ENCODE measurements around the gene SDE2.
"Not testable (repeated sequence)": the region's sequence is repeated elsewhere in the genome, so short reads cannot be mapped to it uniquely, and the experiment has no call there.

SDE2 gene

DNA sequence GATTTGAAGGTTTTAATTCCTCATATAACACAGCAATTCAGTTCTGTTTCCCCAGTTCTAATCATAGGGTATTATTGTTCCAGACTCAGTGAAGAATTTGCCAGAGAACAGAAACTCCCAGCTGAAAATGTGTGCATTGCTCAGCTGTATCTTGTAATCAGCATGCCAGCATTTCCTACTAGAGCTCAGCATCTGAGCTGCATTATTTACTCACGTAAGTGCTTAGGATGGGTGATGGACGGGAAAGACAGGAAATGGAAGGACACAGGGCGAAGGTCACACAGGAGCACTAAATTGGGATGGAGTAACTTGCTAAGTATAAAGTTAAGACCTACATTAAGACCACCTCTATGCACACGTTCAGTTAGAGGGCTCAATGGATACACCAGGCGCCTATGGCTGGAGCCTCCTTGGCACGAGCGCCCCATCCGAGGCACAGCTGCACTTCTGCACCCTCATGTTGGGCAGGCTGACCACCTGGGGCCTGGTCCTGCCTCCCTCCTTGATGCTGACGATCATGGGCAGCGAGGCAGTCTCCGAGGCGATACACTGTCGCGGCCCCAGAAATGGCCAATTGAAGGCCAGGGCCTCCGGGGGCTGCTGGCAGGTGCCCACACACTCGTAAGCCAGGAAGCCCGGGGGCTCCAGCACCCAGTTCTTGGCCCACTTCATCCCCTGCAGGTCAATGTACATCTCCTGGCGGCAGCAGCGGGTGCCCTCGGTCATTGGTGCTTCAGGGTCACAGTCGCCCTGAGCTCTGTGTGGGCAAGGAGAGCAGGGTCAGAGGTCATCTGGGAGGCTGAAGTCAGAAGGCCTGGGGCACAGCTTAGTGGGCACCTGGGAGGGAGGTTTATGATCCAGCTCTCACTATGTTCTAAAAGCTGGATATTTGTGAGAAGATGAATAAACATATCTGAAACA is 61.8 kb downstream of the SDE2 start:
- H3K4me3 ChIP-seq: no peak overlapping the region
- H3K9me3 ChIP-seq: no peaks in the 10 kb centered on the region
- no peaks in the 10 kb centered on the region for H3K36me3 ChIP-seq
- H3K9ac ChIP-seq: peak overlapping the region; percentile 34
- H3K27ac ChIP-seq: no peak overlapping the region
- peaks cover 36% of the 10 kb centered on the region for H3K4me1 ChIP-seq
- no peaks in the 10 kb centered on the region for H4K20me1 ChIP-seq
- peak overlapping the region; percentile 56 for H3K4me2 ChIP-seq
- no peak for TF ChIP-seq Cebpa-rat (IDR thresholded peaks at IDR 0.05)
- no peaks in the 10 kb centered on the region for H3K27me3 ChIP-seq

DNA sequence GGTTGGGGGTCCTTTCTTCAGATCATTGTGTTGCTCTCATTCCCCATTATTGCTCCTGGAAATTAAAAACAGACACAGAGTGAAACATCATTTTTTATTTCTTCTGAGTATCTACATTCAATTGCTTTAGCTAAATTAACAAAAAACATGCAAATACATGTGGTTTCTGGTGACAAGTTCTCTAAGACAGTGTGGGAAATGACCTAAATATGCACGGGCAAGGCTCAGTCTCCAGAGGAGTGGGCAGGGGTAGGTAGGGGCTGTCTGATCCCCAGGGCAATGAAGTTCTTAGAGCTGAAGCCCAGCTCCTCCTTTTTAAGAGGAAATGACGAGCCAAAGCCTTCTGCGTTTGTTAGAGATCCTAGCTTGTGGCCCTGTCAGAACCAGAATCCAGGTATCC is 62.6 kb downstream of the SDE2 start:
- Histone ChIP-seq H3K9ac (peak overlapping the region; percentile 34), H3K9me3 (no peaks in the 10 kb centered on the region), H3K4me3 (no peak overlapping the region), H3K4me1 (peaks cover 28% of the 10 kb centered on the region), H3K4me2 (peak overlapping the region; percentile 56), H3K27ac (no peak overlapping the region), H4K20me1 (no peaks in the 10 kb centered on the region), H3K36me3 (no peaks in the 10 kb centered on the region), H3K27me3 (no peaks in the 10 kb centered on the region)
- TF ChIP-seq Cebpa-rat (IDR thresholded peaks at IDR 0.05): no peak

DNA sequence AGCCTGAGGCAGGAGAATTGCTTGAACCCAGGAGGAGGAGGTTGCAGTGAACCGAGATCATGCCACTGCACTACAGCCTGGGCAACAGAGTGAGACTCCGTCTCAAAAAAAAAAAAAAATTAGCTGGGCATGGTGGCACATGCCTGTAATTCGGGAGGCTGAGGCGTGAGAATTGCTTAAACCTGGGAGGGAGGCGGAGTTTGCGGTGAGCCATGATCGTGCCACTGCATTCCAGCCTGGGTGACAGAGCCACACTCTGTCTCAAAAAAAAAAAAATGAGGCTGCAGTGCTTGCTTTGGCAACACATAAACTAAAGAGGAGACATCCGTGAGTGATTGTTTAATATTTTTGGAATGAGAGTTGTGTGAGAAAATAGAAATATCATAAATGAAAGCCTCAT is 63.1 kb downstream of the SDE2 start:
- H3K9me3 ChIP-seq, H3K27ac ChIP-seq, H3K4me3 ChIP-seq, H3K36me3 ChIP-seq, H4K20me1 ChIP-seq, H3K9ac ChIP-seq, H3K27me3 ChIP-seq: not testable (repeated sequence)
- peaks cover 23% of the 10 kb centered on the region for H3K4me1 ChIP-seq
- peak overlapping the region; percentile 56 for H3K4me2 ChIP-seq

DNA sequence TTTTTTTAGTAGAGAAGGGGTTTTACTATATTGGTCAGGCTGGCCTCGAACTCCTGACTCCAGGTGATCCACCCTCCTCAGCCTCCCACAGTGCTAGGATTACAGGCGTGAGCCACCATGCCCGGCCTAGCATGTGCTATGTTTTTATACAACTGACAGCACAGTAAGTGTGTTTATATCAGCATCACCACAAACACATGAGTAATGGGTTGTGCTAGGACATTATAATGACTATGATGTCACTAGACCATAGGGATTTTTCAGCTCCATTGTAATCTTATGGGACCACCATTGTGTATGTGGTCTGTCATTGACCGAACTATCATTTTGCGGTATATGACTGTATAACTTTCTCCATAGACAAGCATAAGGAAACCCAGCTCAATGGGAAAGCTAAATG is 64.4 kb downstream of the SDE2 start:
- H3K27ac ChIP-seq: no peak overlapping the region
- H3K9me3 ChIP-seq: no peaks in the 10 kb centered on the region
- H3K4me3 ChIP-seq: no peak overlapping the region
- H4K20me1 ChIP-seq: no peaks in the 10 kb centered on the region
- no peaks in the 10 kb centered on the region for H3K27me3 ChIP-seq
- no peak overlapping the region for H3K4me2 ChIP-seq
- TF ChIP-seq Cebpa-rat (IDR thresholded peaks at IDR 0.05): no peak
- peaks cover 14% of the 10 kb centered on the region for H3K4me1 ChIP-seq
- H3K36me3 ChIP-seq: no peaks in the 10 kb centered on the region
- H3K9ac ChIP-seq: no peak overlapping the region

DNA sequence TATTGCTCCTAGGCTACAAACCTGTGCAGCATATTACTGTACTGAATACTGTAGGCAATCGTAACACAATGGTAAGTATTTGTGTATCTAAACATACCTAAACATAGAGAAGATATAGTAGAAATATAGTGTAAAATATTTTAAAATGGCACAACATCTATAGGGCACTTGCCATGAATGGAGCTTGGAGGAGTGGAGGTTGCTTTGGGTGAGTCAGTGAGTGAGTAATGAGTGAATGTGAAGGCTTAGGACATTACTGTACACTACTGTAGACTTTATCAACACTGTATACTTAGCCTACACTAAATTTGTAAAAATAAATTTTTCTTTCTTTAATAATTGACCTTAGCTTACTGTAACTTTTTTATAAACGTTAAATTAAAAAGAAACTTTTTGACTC is 66.1 kb downstream of the SDE2 start:
- no peak overlapping the region for H3K27ac ChIP-seq

More for the DNA sequence above, 66.1 kb downstream of the SDE2 start:
- no peak overlapping the region for H3K4me3 ChIP-seq
- no peak overlapping the region for H3K9ac ChIP-seq
- no peaks in the 10 kb centered on the region for H3K36me3 ChIP-seq
- no peaks in the 10 kb centered on the region for H4K20me1 ChIP-seq
- H3K4me1 ChIP-seq: peaks cover 14% of the 10 kb centered on the region
- no peak for TF ChIP-seq Cebpa-rat (IDR thresholded peaks at IDR 0.05)
- H3K9me3 ChIP-seq: no peaks in the 10 kb centered on the region
- H3K4me2 ChIP-seq: no peak overlapping the region
- H3K27me3 ChIP-seq: no peaks in the 10 kb centered on the region

Data from BLaER1 (cell line).